Kidney epithelial cell (primary cell): ENCODE results near the gene MT1HL1. TPM values are rescaled to one million over a fixed set of nuclear protein-coding genes. Genes with fewer than 3 reads are reported as not detected.

Source experiments
- DNase-seq: peaks from one replicate; pipeline ENCODE4 v3.0.0-alpha.2; 2010; ENCODE audit warnings: low read depth
- H3K27me3 ChIP-seq: 2 replicates; pipeline ENCODE4 v1.6.0; 2011; ENCODE audit warnings: low read length; ENCODE audit not compliant: control insufficient read depth, insufficient read depth
- H3K36me3 ChIP-seq: 2 replicates; pipeline ENCODE4 v1.5.1; 2011; ENCODE audit warnings: low read length; ENCODE audit not compliant: control insufficient read depth, insufficient read depth
- H3K4me3 ChIP-seq: 2 replicates; pipeline ENCODE4 v1.5.1; 2011; ENCODE audit warnings: low read depth, mild to moderate bottlenecking, control low read depth, low read length
- total RNA-seq: library from RNA; depleted of rRNA; stranded (reverse); fragments of >200 nt; gene quantifications from 2 replicates; pipeline ENCODE4 v1.2.3, GENCODE V29; 2015
- TF ChIP-seq, protein P1 (sequence below): IDR thresholded peaks from 2 replicates; pipeline ENCODE4 v1.5.1; 2011; ENCODE audit warnings: mild to moderate bottlenecking, moderate library complexity, low read length, control low read depth, inconsistent platforms; ENCODE audit not compliant: insufficient read depth, poor library complexity, severe bottlenecking

The MT1HL1 gene
- not detected in 2 replicates for total RNA-seq

DNA sequence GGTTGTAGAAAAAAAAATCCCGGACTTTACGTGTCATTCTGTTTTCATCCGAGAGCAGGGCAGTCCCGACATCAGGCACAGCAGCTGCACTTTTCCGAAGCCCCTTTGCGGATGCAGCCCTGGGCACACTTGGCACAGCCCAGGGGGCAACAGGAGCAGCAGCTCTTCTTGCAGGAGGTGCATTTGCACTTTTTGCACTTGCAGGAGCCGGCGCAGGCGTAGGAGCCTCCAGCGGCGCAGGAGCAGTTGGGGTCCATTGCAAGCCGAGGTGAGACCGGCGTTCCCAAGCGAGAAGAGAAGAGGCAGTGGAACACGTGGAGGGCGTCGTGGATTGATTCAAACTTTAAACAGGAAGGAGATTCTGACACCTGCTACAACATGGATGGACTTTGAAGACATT is at the start of gene MT1HL1:
MT1HL1 (minus strand) TSS at position 326 of the 400 bp plus-strand sequence; CDS start at position 257, 69 bp downstream.
- Histone ChIP-seq H3K4me3 (no peak within 1 kb of the TSS), H3K36me3 (no peaks in the 10 kb centered on the region), H3K27me3 (no peaks in the 10 kb centered on the region)
- DNase-seq: no peak
- TF ChIP-seq, protein P1, sequence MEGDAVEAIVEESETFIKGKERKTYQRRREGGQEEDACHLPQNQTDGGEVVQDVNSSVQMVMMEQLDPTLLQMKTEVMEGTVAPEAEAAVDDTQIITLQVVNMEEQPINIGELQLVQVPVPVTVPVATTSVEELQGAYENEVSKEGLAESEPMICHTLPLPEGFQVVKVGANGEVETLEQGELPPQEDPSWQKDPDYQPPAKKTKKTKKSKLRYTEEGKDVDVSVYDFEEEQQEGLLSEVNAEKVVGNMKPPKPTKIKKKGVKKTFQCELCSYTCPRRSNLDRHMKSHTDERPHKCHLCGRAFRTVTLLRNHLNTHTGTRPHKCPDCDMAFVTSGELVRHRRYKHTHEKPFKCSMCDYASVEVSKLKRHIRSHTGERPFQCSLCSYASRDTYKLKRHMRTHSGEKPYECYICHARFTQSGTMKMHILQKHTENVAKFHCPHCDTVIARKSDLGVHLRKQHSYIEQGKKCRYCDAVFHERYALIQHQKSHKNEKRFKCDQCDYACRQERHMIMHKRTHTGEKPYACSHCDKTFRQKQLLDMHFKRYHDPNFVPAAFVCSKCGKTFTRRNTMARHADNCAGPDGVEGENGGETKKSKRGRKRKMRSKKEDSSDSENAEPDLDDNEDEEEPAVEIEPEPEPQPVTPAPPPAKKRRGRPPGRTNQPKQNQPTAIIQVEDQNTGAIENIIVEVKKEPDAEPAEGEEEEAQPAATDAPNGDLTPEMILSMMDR: no peak

DNA sequence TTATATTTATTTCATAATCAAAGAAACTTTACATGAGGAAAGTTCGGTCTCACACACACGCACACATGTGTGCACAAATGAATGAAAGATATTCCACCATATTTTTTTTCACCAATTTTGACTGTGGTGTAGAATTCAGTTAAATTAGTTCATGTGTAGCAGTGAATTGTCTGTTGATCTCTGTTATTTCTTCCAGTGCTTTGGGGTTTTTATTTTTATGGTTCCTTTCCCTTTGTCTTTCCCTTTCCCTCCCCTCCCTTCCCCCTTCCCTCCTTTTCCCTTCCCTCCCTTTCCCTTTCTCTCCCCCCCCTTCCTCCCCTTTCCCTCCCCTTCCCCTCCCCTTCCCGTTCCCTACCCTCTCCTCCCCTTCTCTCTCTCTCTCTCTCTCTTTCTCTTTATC is 46.7 kb upstream of the MT1HL1 start:
- DNase-seq: no peak
- Histone ChIP-seq H3K27me3 (peaks cover 3% of the 10 kb centered on the region), H3K36me3 (no peaks in the 10 kb centered on the region), H3K4me3 (no peak overlapping the region)
- TF ChIP-seq, protein P1: no peak

DNA sequence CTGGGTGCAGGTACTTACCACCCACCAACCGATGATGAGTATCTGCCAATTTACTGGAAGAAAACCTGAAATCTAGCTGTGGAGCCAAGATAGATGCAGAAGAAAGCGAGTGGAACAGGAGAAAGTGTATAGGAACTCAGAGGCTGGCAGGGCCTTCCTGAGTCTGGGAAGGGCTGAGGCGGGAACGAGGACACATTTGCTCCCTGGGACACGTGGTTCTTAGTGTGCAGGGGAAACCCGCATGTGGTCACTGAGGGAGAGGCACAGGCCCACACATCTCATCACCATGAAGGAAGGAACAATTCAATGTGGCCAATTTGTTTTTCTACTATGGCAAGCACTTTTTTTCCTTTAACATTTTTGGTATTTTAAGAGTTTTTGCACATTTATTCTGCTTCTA is 45.9 kb upstream of the MT1HL1 start:
- TF ChIP-seq, protein P1: no peak
- Histone ChIP-seq H3K36me3 (no peaks in the 10 kb centered on the region), H3K27me3 (peaks cover 4% of the 10 kb centered on the region), H3K4me3 (no peak overlapping the region)
- no peak for DNase-seq

DNA sequence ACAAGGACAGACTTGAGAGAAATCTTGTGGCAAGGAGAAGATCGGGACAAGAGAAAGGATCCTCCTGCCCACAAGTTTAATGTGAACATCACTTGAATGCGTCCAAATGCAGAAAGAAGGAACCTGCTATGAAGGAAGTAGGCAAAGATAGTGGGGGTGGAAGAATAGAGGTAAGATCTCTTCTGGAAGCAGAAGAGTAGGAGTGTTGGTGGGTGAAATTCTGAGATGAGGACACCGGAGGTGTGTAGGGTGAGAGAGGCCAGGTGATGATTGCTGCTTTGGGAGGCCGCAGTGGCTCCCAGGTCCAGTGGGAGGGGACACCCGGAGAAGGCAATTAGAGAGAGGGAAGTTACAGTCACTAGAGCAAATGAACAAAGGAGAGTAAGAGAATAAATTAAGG is 44.6 kb upstream of the MT1HL1 start:
- TF ChIP-seq, protein P1: no peak
- Histone ChIP-seq H3K27me3 (peaks cover 7% of the 10 kb centered on the region), H3K36me3 (no peaks in the 10 kb centered on the region), H3K4me3 (no peak overlapping the region)
- DNase-seq: no peak

DNA sequence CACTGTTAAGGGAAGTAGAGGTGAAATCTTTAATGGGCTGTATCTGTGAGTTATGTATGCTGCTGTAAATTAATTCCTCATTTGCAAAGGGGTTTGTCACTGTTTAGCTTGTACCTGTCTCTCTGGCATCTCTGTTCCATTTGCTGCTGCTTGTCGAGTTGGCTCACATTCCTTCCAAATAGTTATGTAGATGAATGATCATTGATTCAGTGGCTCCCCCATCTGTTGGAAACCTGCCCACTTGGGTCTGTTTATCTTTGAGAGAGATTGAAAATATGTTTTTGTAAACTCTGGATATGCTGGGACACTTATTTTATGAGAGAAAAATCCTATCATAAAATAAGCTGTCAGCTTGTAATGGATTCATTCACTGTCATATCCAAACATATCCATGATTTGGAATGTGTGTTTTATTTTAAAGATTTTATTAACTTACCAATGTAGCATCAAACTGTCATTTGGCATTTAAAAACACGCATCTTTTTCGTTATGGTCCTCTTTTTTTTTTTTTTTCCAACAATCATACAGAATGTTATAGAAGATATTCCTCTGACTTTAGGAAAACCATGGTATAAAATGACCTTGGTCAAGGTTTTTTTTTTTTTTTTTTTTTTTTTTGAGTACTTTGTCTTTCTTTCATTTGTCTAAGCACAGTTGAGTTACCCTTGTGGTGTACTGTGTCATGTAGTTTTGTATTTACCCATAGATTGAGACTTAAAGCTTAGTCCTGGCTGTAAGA is 41.2 kb upstream of the MT1HL1 start:
- Histone ChIP-seq H3K4me3 (no peak overlapping the region), H3K36me3 (no peaks in the 10 kb centered on the region), H3K27me3 (peaks cover 26% of the 10 kb centered on the region)
- TF ChIP-seq, protein P1: no peak
- DNase-seq: no peak
